Measurements from ENCODE around the gene RHOXF2B.
A peak's percentile ranks its signal among the peaks of the same experiment; 100 is the strongest.
"Not testable (repeated sequence)": the region's sequence is repeated elsewhere in the genome, so short reads cannot be mapped to it uniquely, and the experiment has no call there.

Gene RHOXF2B

GRCh38 chrX:120077590-120077989 is at the start of gene RHOXF2B:
Gene RHOXF2B (minus strand): TSS chrX:120077690. CDS start chrX:120077552, 138 bp downstream.
- not testable (repeated sequence) for DNase-seq

- no peak for DNase-seq
These were observed 48.0 kb upstream of the RHOXF2B start for GRCh38 chrX:120125444-120125843.

DNA sequence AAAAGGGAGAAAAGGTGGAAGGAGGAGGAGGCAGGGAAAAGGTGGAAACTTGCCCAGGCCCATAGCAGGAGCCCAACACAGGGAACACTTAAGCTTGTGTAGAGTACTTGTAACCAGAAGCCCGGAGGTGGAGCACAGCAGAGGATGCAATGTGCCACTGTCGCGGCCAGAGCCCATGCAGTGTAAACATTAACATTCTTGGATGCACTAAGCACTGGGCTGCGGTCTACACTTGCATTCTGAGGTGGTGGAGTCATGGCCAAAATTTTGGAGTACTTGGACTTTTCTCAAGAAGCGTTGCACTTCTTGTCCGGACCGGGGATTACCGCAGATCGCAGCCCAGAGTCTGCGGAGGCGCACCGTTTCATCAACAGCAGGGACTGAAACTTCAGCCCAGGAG is 42.7 kb upstream of the RHOXF2B start:
- no peak for DNase-seq

DNA sequence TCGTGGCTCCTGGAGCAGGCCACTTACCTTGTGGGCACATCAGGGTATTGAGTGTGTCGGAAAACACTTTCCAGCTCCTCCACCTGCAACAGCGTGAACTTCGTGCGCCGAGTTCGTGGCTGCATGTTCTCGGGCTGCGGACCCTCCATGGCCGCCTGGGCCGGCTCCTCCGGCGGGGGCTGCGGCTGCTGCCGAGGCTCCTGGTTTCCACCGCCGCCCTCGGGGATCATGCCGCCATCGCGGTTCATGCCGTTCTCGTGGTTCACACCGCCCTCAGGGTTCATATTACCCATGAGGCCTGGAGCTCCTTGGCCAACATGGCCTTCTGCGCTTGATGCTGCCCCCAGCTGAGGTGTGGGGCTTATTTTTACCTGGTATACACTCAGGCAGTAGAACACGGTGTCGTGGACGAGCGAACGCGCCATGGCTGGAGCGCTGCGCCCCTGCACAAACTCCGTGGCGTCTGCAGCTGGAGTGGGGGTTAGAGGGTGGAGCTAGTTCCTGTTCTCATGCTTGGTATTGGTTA is 38.0 kb upstream of the RHOXF2B start, which contains the start of gene RHOXF1:
RHOXF1 (minus strand) TSS at position 476 of the 526 bp plus-strand sequence; CDS start at position 425, 51 bp downstream.
- DNase-seq: no peak

DNA sequence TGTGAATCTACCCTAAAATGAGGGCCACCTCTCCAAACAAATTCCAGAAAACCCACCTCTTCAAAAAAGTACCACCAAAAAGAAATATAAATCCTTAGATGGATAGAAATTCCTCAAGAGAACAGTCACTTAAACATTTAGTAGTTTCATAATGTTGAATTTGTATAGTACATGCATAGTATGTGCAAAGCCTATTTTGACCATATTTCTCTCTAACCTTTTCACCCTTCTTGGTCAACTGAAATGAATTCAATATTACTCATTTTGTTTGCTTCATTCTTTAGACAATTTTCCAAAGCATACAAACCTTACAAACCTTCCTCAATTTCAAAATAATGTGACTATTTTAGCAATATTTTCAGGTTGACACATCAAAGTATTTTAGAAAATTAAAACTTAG is 34.1 kb upstream of the RHOXF2B start:
- no peak for DNase-seq

DNA sequence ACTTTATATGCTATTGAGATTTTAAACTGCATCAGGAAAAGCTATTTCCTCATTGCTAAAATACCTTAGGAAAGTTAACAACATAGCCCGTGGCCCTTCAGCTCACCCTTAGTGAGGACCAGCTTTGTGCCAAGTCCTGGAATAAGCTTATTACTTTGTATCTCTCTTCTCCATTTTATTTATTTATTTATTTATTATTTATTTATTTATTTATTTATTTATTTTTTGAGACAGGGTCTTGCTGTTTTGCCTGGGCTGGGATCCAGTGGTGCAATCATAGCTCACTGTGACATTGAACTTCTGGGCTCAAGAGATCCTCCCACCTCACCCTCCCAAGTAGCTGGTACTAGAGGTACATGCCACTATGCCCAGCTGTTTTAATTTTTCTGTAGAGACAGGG is 31.9 kb upstream of the RHOXF2B start:
- no peak for DNase-seq

GRCh38 chrX:120104707-120105106 is 27.2 kb upstream of the RHOXF2B start:
- DNase-seq: not testable (repeated sequence)

- DNase-seq: not testable (repeated sequence)
These were observed 23.6 kb upstream of the RHOXF2B start for GRCh38 chrX:120101057-120101456.

- no peak for DNase-seq
These were observed 12.7 kb upstream of the RHOXF2B start for GRCh38 chrX:120090208-120090607.

- DNase-seq: no peak
These were observed 10.0 kb upstream of the RHOXF2B start for GRCh38 chrX:120087289-120088017.

GRCh38 chrX:120085553-120086185 is 8.2 kb upstream of the RHOXF2B start:
- not testable (repeated sequence) for DNase-seq

DNA sequence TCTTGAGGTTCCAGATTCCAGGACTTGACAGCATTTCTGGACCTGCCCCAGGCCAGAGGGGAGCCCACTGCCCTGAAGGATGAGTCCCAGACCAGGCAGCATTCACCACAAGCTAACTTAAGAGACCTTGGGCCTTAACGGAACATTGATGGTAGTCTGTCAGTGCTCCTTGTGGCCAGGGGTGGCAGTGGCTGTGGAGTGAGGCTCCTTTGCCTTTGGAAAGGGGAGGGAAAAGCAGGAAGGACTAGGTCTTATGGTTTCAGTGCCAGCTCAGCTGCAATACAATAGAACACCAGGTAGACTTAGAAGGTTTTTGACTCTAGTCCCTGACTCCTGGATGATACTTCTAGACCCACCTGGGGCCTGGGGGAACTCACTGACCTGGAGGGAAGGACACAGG is 11.3 kb downstream of the RHOXF2B start:
- DNase-seq: not testable (repeated sequence)

DNA sequence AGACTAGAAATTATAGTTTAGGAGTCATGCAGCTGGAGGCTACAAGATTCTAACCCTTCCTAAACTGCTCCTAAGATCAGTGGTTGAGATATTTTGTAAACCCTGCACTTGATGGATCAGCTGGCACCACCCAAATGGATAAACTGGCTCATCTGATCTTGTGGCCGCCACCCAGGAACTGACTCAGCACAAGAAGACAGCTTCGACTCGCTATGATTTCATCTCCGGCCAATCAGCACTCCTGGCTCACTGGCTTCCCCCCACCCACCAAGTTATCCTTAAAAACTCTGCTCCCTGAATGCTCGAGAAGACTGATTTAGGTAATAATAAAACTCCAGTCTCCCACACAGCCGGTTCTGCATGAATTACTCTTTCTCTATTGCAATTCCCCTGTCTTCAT is 34.8 kb downstream of the RHOXF2B start:
- DNase-seq: not testable (repeated sequence)

- DNase-seq: not testable (repeated sequence)
These were observed 35.2 kb downstream of the RHOXF2B start for GRCh38 chrX:120042247-120042646.

DNA sequence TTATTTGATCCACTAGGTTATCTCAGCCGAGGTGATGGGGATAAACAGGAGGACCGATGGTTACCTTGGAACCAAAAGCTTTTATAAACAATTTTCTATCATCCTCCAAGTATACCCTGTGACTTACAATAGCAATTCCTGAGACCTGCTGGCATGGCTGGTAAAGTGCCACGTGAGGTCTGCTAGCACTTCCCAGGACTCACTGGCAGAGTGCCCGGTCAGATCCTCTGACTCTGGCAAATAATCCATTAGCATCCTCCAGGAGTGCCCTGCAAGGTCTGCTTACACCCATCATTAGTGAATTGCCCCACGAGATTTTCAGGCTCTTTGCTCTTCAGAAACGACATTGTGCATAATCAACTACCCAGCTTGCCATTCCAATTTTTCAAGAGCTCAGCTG is 37.3 kb downstream of the RHOXF2B start:
- DNase-seq: not testable (repeated sequence)

DNA sequence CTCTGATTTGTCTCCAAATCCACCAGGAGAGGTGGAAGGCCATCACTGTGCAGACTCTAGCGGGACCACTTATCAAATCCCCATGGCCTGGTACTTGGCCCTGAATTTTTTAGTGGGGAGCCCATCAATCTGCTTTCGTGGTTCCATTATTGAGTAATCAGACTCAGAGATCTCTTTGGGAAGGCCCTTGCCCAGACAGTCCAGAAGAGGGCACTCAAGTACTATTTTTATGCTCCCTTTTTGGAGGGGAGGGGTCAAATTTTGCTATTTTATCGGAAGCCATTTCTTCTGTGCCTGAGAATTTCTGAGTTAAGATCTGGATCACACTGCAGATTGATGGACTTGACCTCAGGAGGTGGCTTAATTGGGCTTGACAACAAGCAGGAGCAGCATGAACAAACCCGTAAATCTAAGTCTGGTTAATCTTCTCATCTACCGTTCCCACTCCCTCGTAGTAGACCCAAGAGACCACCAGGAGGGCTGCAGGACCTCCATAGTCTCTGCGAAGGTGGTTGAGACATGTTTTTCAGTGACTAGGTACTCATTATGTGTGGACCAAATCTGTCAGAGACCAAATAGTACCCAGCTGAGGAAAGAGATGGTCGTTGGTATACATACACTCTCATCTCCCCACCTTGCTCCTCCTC is 38.3 kb downstream of the RHOXF2B start:
- not testable (repeated sequence) for DNase-seq

- DNase-seq: no peak
These were observed 40.8 kb downstream of the RHOXF2B start for GRCh38 chrX:120036704-120037103.

DNA sequence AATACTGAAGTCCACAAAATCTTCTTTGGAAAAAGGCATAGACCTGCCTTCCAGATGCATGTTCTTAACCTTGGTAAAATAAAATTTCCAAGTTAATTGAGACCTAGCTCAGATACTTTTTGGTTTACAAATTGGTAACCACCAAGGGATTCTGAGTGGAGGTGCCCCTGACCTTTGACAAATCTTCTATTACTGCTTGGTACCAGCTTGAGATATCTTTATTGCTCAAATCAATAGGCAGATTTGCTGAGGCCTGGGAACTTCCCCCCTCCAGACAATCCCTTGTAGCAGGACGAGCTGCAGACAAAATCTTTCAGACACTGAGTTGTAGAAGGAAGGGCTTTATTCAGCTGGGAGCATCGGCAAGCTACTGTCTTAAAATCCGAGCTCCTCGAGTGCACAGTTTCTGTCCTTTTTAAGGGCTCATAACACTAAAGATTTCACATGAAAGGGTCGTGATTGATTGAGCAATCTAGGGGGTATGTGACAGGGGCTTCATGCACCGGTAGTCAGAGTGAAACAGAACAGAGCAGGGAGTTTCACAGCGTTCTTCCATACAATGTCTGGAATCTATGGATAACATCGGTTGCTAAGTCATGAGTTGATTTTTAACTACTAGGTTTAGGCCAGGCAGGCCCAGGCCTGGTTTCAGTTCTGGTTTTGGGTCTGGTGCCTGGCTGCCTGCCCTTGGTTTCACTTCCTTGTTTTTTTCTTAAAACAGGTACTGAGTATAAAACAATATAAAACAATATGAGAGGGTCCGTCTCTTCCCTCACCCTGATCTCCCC is 41.8 kb downstream of the RHOXF2B start:
- DNase-seq: not testable (repeated sequence)

DNA sequence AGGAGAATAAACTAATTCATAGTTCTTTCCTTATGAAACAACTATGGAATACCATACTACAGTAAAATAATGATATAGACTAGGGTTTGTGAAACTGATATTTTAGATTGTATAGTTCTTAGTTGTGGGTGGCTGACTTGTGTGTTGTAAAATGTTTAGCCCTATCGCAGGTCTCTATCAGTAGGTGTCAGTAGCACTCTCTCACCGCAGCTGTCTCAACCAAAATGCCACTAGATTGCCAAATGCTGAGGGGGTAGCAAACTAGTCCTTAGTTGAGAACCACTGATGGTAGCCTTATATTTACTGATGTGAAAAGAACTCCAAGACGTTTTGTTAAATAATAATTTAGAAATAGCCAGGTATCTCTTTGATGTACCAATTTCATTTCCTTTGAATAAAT is 48.1 kb downstream of the RHOXF2B start:
- peak; percentile 9 for DNase-seq

DNA sequence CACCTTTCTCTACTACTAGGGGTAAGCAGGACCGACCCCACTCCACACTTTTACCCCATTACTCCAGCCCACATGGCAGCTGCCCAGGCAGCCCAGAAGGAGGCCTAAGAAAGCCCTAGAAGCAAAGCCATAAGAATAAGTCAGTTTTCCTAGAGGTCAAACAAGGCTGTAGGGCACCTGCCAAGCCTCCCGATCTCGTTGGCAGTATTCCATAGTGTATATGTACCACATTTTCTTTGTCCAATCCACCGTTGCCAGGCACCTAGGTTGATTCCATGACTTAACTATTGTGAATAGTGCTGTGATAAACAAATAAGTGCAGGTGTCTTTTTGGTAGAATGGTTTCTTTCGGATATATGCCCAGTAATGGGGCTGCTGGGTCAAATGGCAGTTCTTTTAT is 54.2 kb downstream of the RHOXF2B start:
- DNase-seq: no peak

GRCh38 chrX:120022763-120023162 is 54.7 kb downstream of the RHOXF2B start:
- DNase-seq: no peak
